GM19240 (cell line): ENCODE data around the gene AMMECR1.
"Not testable (repeated sequence)": the region's sequence is repeated elsewhere in the genome, so short reads cannot be mapped to it uniquely, and the experiment has no call there.

ENCODE experiments used
- DNase-seq: peaks from one replicate; pipeline ENCODE4 v3.0.0; 2011; ENCODE audit warnings: low spot score; ENCODE audit not compliant: insufficient read length

The AMMECR1 gene

GRCh38 chrX:110317820-110318663 lies at the start of gene AMMECR1:
Gene AMMECR1, minus strand, starts transcription at chrX:110318085. Its CDS starts 14 bp downstream, at chrX:110318071.
- peak; percentile 25 for DNase-seq

- no peak for DNase-seq
These were observed 45.4 kb upstream of the AMMECR1 start for GRCh38 chrX:110363244-110363643.

GRCh38 chrX:110359273-110359672 lies 41.4 kb upstream of the AMMECR1 start:
- DNase-seq, result no peak

- DNase-seq, result no peak
These were observed 40.7 kb upstream of the AMMECR1 start, which contains the start of gene RTL9 for GRCh38 chrX:110358548-110358947. Gene RTL9, plus strand, starts transcription at chrX:110358848. Its CDS starts 91,770 bp downstream, at chrX:110450618.

- no peak for DNase-seq
These were observed 28.8 kb upstream of the AMMECR1 start for GRCh38 chrX:110346681-110347080.

- no peak for DNase-seq
These were observed 23.5 kb upstream of the AMMECR1 start for GRCh38 chrX:110341189-110342035.

GRCh38 chrX:110338935-110339334 lies 21.1 kb upstream of the AMMECR1 start:
- no peak for DNase-seq

GRCh38 chrX:110333458-110333857 lies 15.6 kb upstream of the AMMECR1 start:
- not testable (repeated sequence) for DNase-seq

GRCh38 chrX:110331444-110332030 lies 13.7 kb upstream of the AMMECR1 start:
- no peak for DNase-seq

GRCh38 chrX:110328613-110329012 lies 10.7 kb upstream of the AMMECR1 start:
- DNase-seq, result not testable (repeated sequence)

GRCh38 chrX:110327336-110327735 lies 9.5 kb upstream of the AMMECR1 start:
- DNase-seq, result no peak

GRCh38 chrX:110326712-110327111 lies 8.8 kb upstream of the AMMECR1 start:
- DNase-seq, result no peak

- DNase-seq, result no peak
These were observed 4.7 kb upstream of the AMMECR1 start for GRCh38 chrX:110322603-110323002.

GRCh38 chrX:110321670-110322069 lies 3.8 kb upstream of the AMMECR1 start:
- no peak for DNase-seq

GRCh38 chrX:110321081-110321480 lies 3.2 kb upstream of the AMMECR1 start:
- no peak for DNase-seq

- no peak for DNase-seq
These were observed 2.6 kb upstream of the AMMECR1 start for GRCh38 chrX:110320381-110320987.

GRCh38 chrX:110318664-110318968 lies 731 bp upstream of the AMMECR1 start:
- no peak for DNase-seq

- peak; percentile 7 for DNase-seq
These were observed 645 bp downstream of the AMMECR1 start for GRCh38 chrX:110317061-110317819.

GRCh38 chrX:110316351-110317060 lies 1.4 kb downstream of the AMMECR1 start:
- no peak for DNase-seq

GRCh38 chrX:110315551-110315950 lies 2.3 kb downstream of the AMMECR1 start:
- DNase-seq, result no peak
